H1 (cell line): Measurements from ENCODE around the gene PLEKHA5. TPM values are rescaled to one million over a fixed set of nuclear protein-coding genes. Genes with fewer than 3 reads are reported as not detected.

Experiments
- CTCF ChIA-PET: fragments of 300-600 bp; sonication (Branson Sonifier 250); formaldehyde crosslinking; loops from one replicate; lab custom pipeline; 2021; ENCODE audit not compliant: partially characterized antibody; lab: Charles Lee
- POLR2A ChIA-PET: fragments of 300-600 bp; sonication (Branson Sonifier 250); formaldehyde crosslinking; loops from one replicate; lab custom pipeline; 2021; ENCODE audit warnings: inconsistent platforms; ENCODE audit not compliant: partially characterized antibody; lab: Charles Lee
- DNase-seq, 2 experiments: peaks; one replicate each; pipeline versions ENCODE4 v3.0.0 to v3.0.0-alpha.2; 2010 to 2022; ENCODE audit warnings: low spot score in 2 of 2, low read depth in 1 of 2, mixed read lengths in 1 of 2
- FAIRE-seq: peaks from 2 replicates; lab custom pipeline; 2011; peaks lifted over from hg19 to GRCh38; lab: Jason Lieb, UNC
- H2AFZ ChIP-seq: 2 replicates; pipeline ENCODE4 v1.8.1; 2012; ENCODE audit warnings: low read length, inconsistent platforms
- H2AK5ac ChIP-seq: 2 replicates; pipeline ENCODE4 v1.6.1; 2013; ENCODE audit warnings: low read depth, low read length
- H2BK120ac ChIP-seq: replicated peaks from 2 replicates; pipeline ENCODE3; 2013; ENCODE audit warnings: low read depth, low read length, inconsistent platforms
- H2BK12ac ChIP-seq: 2 replicates; pipeline ENCODE4 v1.6.1; 2013; ENCODE audit warnings: low read depth, low read length
- H2BK15ac ChIP-seq: 2 replicates; pipeline ENCODE4 v1.6.1; 2013; ENCODE audit warnings: low read length
- H2BK20ac ChIP-seq: 2 replicates; pipeline ENCODE4 v1.6.1; 2013; ENCODE audit warnings: low read length
- H2BK5ac ChIP-seq: 2 replicates; pipeline ENCODE4 v1.6.1; 2013; ENCODE audit warnings: low read depth, low read length
- H3K14ac ChIP-seq: 2 replicates; pipeline ENCODE4 v1.6.1; 2013; ENCODE audit warnings: inconsistent platforms; ENCODE audit not compliant: insufficient read length
- H3K18ac ChIP-seq: 2 replicates; pipeline ENCODE4 v1.6.1; 2013; ENCODE audit warnings: low read length; ENCODE audit errors: extremely low read depth
- H3K23ac ChIP-seq: 2 replicates; pipeline ENCODE4 v1.6.1; 2013; ENCODE audit warnings: inconsistent platforms; ENCODE audit not compliant: insufficient read length
- H3K23me2 ChIP-seq: 2 replicates; pipeline ENCODE4 v1.6.1; 2013; ENCODE audit warnings: low read depth, low read length
- H3K27ac ChIP-seq: 2 replicates; pipeline ENCODE4 v1.6.1; 2011; ENCODE audit warnings: low read depth, low read length, inconsistent platforms
- H3K27me3 ChIP-seq, 4 experiments: replicated peaks in 1 of 4; 1 replicate in 1 of 4; 2 replicates in 3 of 4; pipeline versions ENCODE4 v1.6.1 to v1.8.1; 2011 to 2013; ENCODE audit warnings: low read length in 3 of 4, mild to moderate bottlenecking in 3 of 4, inconsistent platforms in 2 of 4, mixed read lengths in 2 of 4, moderate library complexity in 1 of 4; ENCODE audit not compliant: control insufficient read depth in 3 of 4, insufficient read depth in 3 of 4; ENCODE audit errors: extremely low read depth in 1 of 4
- H3K36me3 ChIP-seq, 4 experiments: 2 replicates each; pipeline versions ENCODE4 v1.6.1 to v1.8.1; 2011 to 2013; ENCODE audit warnings: mild to moderate bottlenecking in 4 of 4, low read length in 3 of 4, moderate library complexity in 2 of 4, control low read depth in 1 of 4, inconsistent platforms in 1 of 4; ENCODE audit not compliant: insufficient read depth in 4 of 4, control insufficient read depth in 2 of 4
- H3K4ac ChIP-seq: replicated peaks from 2 replicates; pipeline ENCODE3; 2013; ENCODE audit warnings: low read length, low read depth, mixed read lengths, inconsistent platforms; ENCODE audit not compliant: insufficient read length
- H3K4me1 ChIP-seq, 4 experiments: replicated peaks in 1 of 4; 1 replicate in 1 of 4; 2 replicates in 3 of 4; pipeline versions ENCODE4 v1.6.1 to v1.8.1; 2011 to 2013; ENCODE audit warnings: low read length in 3 of 4, inconsistent platforms in 2 of 4, mixed read lengths in 1 of 4; ENCODE audit not compliant: insufficient read depth in 4 of 4, control insufficient read depth in 3 of 4
- H3K4me2 ChIP-seq, 2 experiments: 2 replicates each; pipeline versions ENCODE4 v1.6.1 to v1.8.1; 2011 to 2013; ENCODE audit warnings: low read depth in 2 of 2, low read length in 2 of 2, control low read depth in 1 of 2, inconsistent platforms in 1 of 2, mild to moderate bottlenecking in 1 of 2; ENCODE audit not compliant: insufficient read depth in 1 of 2
- H3K4me3 ChIP-seq, 4 experiments: fragments of 200-600, 300-600 bp in 1 of 4; sonication (generic), shearing (Covaris generic), sonication (Bioruptor Twin) in 1 of 4; 2 replicates each; pipeline versions ENCODE4 v1.5.1 to v1.8.1; 2011 to 2016; ENCODE audit warnings: low read length in 4 of 4, low read depth in 3 of 4, control low read depth in 2 of 4, inconsistent platforms in 2 of 4, mild to moderate bottlenecking in 2 of 4, mixed read lengths in 1 of 4, moderate library complexity in 1 of 4; ENCODE audit not compliant: insufficient read depth in 2 of 4; ENCODE audit errors: extremely low read depth in 1 of 4
- H3K56ac ChIP-seq: replicated peaks from 2 replicates; pipeline ENCODE3; 2013; ENCODE audit warnings: low read depth, mild to moderate bottlenecking, mixed read lengths, low read length, inconsistent platforms; ENCODE audit not compliant: insufficient read length
- H3K79me1 ChIP-seq: 2 replicates; pipeline ENCODE4 v1.6.1; 2013; ENCODE audit warnings: low read depth, low read length, control low read depth
- H3K79me2 ChIP-seq, 2 experiments: 2 replicates each; pipeline versions ENCODE4 v1.6.1 to v1.8.1; 2012 to 2013; ENCODE audit warnings: low read length in 2 of 2, mild to moderate bottlenecking in 2 of 2, inconsistent platforms in 1 of 2; ENCODE audit not compliant: insufficient read depth in 2 of 2, control insufficient read depth in 1 of 2
- H3K9ac ChIP-seq, 4 experiments: replicated peaks in 1 of 4; 1 replicate in 1 of 4; 2 replicates in 3 of 4; pipeline versions ENCODE4 v1.6.1 to v1.8.1; 2011 to 2013; ENCODE audit warnings: low read depth in 3 of 4, low read length in 3 of 4, control low read depth in 2 of 4, mild to moderate bottlenecking in 2 of 4, moderate library complexity in 2 of 4, inconsistent platforms in 1 of 4; ENCODE audit errors: extremely low read depth in 1 of 4
- H3K9me3 ChIP-seq, 2 experiments: 2 replicates each; pipeline versions ENCODE4 v1.6.1 to v1.8.1; 2012 to 2013; ENCODE audit warnings: mild to moderate bottlenecking in 2 of 2, moderate library complexity in 2 of 2, control low read depth in 1 of 2, inconsistent platforms in 1 of 2, low read depth in 1 of 2, low read length in 1 of 2, mixed read lengths in 1 of 2; ENCODE audit not compliant: insufficient read depth in 2 of 2
- H4K20me1 ChIP-seq, 2 experiments: replicated peaks in 1 of 2; 2 replicates each; pipeline versions ENCODE3 to v1.8.1; 2011 to 2013; ENCODE audit warnings: inconsistent platforms in 2 of 2, low read length in 2 of 2, mild to moderate bottlenecking in 1 of 2; ENCODE audit not compliant: insufficient read depth in 2 of 2, control insufficient read depth in 1 of 2
- H4K5ac ChIP-seq: 2 replicates; pipeline ENCODE4 v1.6.1; 2013; ENCODE audit warnings: low read length, low read depth, mixed read lengths, inconsistent platforms; ENCODE audit not compliant: insufficient read length
- H4K8ac ChIP-seq: 2 replicates; pipeline ENCODE4 v1.8.0; 2013; ENCODE audit warnings: mild to moderate bottlenecking, moderate library complexity, low read length, inconsistent platforms; ENCODE audit not compliant: insufficient read depth; ENCODE audit errors: extremely low read depth
- H4K91ac ChIP-seq: replicated peaks from 2 replicates; pipeline ENCODE3; 2013; ENCODE audit warnings: low read length, mixed read lengths, inconsistent platforms; ENCODE audit not compliant: insufficient read length
- BCL11A ChIP-seq, 2 experiments: IDR thresholded peaks; one replicate each; pipeline ENCODE4 v1.6.1; 2011; ENCODE audit warnings: low read depth in 2 of 2, low read length in 2 of 2, mild to moderate bottlenecking in 2 of 2
- CBX8 ChIP-seq: fragments of 300-800, 300-1000 bp; sonication (generic); IDR thresholded peaks from 2 replicates; pipeline ENCODE4 v1.7.1; 2016; ENCODE audit warnings: low read depth, low read length, borderline replicate concordance
- CHD1 ChIP-seq: IDR thresholded peaks from 2 replicates; pipeline ENCODE4 v1.6.1; 2012; ENCODE audit warnings: low read depth, low read length, improper control_type of control experiment
- CTBP2 ChIP-seq: IDR thresholded peaks from 2 replicates; pipeline ENCODE4 v1.7.0; 2011; ENCODE audit warnings: borderline replicate concordance, mild to moderate bottlenecking, moderate library complexity, mixed read lengths, low read length; ENCODE audit not compliant: insufficient read depth, insufficient read length
- GTF2F1 ChIP-seq: IDR thresholded peaks from 2 replicates; pipeline ENCODE4 v1.6.1; 2012; ENCODE audit warnings: low read depth, low read length, improper control_type of control experiment, borderline replicate concordance
- KDM4A ChIP-seq: IDR thresholded peaks from one replicate; pipeline ENCODE4 v1.7.1; 2012; ENCODE audit warnings: low read depth, mild to moderate bottlenecking, moderate library complexity, low read length, inconsistent platforms; ENCODE audit not compliant: severe bottlenecking
- PHF8 ChIP-seq: fragments of 200-600 bp; sonication (generic); conservative IDR thresholded peaks from 2 replicates; pipeline ENCODE4 v1.7.1; 2012; ENCODE audit warnings: low read depth, mild to moderate bottlenecking, inconsistent platforms, low read length, moderate library complexity
- RBBP5 ChIP-seq: IDR thresholded peaks from 2 replicates; pipeline ENCODE4 v1.7.1; 2012; ENCODE audit warnings: low read depth, mild to moderate bottlenecking, inconsistent platforms, low read length, moderate library complexity, borderline replicate concordance
- SIX5 ChIP-seq: IDR thresholded peaks from 2 replicates; pipeline ENCODE4 v1.6.1; 2011; ENCODE audit warnings: mild to moderate bottlenecking, low read depth, low read length
- SP4 ChIP-seq: IDR thresholded peaks from 2 replicates; pipeline ENCODE4 v1.6.1; 2012; ENCODE audit warnings: low read length, inconsistent platforms
- WGBS, 2 experiments: shearing (Covaris generic) in 1 of 2; methylation state at CpG; one replicate each; pipeline versions ENCODE4 v1.1.6 to v1.1.7; 2013 to 2015; ENCODE audit warnings: low lambda C conversion rate in 2 of 2, mixed read lengths in 2 of 2, inconsistent platforms in 1 of 2, low coverage in 1 of 2, missing lambda C conversion rate in 1 of 2; ENCODE audit not compliant: insufficient replicate concordance in 2 of 2, insufficient coverage in 1 of 2, insufficient read length in 1 of 2; ENCODE audit errors: extremely low coverage in 1 of 2, missing lambda C conversion rate in 1 of 2; 5-methylcytosine and 5-hydroxymethylcytosine counted together
- polyA plus RNA-seq, 7 experiments: library from polyadenylated mRNA; depleted of rRNA in 3 of 7; stranded (reverse) in 5 of 7; unstranded in 2 of 7; fragments of >200 nt in 5 of 7; fragments of 200-250 nt in 2 of 7; gene quantifications; 1 replicate in 5 of 7; 2 replicates in 1 of 7; 4 replicates in 1 of 7; pipeline versions ENCODE4 v1.2.1 to v1.2.3, GENCODE V29; 2011 to 2013; ENCODE audit warnings: missing spikeins in 2 of 7, mixed read lengths in 2 of 7
- total RNA-seq: library from RNA; stranded (reverse); fragmentation: NEBNext Ultra II Directional; extraction: Animal tissue kit (Norgen Biotek cat#: 25700); gene quantifications from 2 replicates; pipeline ENCODE4 v1.2.1, GENCODE V29; 2021

PLEKHA5 gene
- total and polyA plus RNA-seq, 2 of the 8 experiments (the other 6 are each of a cell fraction or from before 2014, with no cell fraction given), result 17.2 to 66.1 TPM

GRCh38 chr12:19130224-19131024, 891 bp downstream of the PLEKHA5 start:
- H3K14ac ChIP-seq, result no peak overlapping the region
- H3K79me2 ChIP-seq, result peaks cover 13 to 50% of the 10 kb centered on the region in 2 experiments
- ChIA-PET CTCF (interaction anchor here (0.7 to 1.3 kb wide), 6 partner anchors 9 to 702 kb away, joined by 3 to 4 read pairs (median 3); no protein-coding TSS in a partner anchor), POLR2A (interaction anchor here (0.7 to 1.7 kb wide), 9 partner anchors 9 to 698 kb away, joined by 3 to 6 read pairs (median 3); no protein-coding TSS in a partner anchor)
- H4K91ac ChIP-seq, result peak overlapping the region; percentile 75
- peak overlapping the region; percentile 93; the same call in 1 of the 2 replicates for H4K8ac ChIP-seq
- H4K20me1 ChIP-seq, result peaks cover 6 to 10% of the 10 kb centered on the region in 2 experiments
- peaks cover 4% of the 10 kb centered on the region for H3K23me2 ChIP-seq
- H3K56ac ChIP-seq, result peak overlapping the region; percentile 62
- peak overlapping the region; percentile 73 to 94 for H3K4me2 ChIP-seq
- H2BK5ac ChIP-seq, result peak overlapping the region; percentile 95
- peak overlapping the region; percentile 4; the same call in 1 of the 2 replicates for H2BK12ac ChIP-seq
- H3K9me3 ChIP-seq, result peaks cover 2 to 14% of the 10 kb centered on the region in 2 experiments; a peak in 3 of 4 replicates
- DNase-seq, result peak in 1 of 2 experiments; percentile 73
- no peak overlapping the region for H2AFZ ChIP-seq
- H3K36me3 ChIP-seq, result peaks cover 0 to 34% (median 3%) of the 10 kb centered on the region in 4 experiments; a peak in 2 of 8 replicates
- peak overlapping the region; percentile 95 for H4K5ac ChIP-seq
- no peak overlapping the region for H3K23ac ChIP-seq
- no peak overlapping the region; the same call in 1 of the 2 replicates for H2AK5ac ChIP-seq
- no peaks in the 10 kb centered on the region for H3K79me1 ChIP-seq
- peaks cover 0 to 3% (median 2%) of the 10 kb centered on the region in 4 experiments; a peak in 3 of 7 replicates for H3K4me1 ChIP-seq
- H3K27me3 ChIP-seq, result no peaks in the 10 kb centered on the region
- H3K27ac ChIP-seq, result peak overlapping the region; percentile 85
- no peak overlapping the region for H2BK20ac ChIP-seq
- peak overlapping the region; percentile 84 to 97 (median 87) for H3K4me3 ChIP-seq
- peak overlapping the region; percentile 98; the same call in 1 of the 2 replicates for H3K18ac ChIP-seq
- H3K9ac ChIP-seq, result peak overlapping the region; percentile 66 to 82 (median 76)
- H2BK15ac ChIP-seq, result no peak overlapping the region
- FAIRE-seq, result no peak
- peak overlapping the region; percentile 90 for H3K4ac ChIP-seq
- no peak overlapping the region for H2BK120ac ChIP-seq
- 4% methylated on average over 38 of the region's 61 CpGs; no CpG with 5 or more reads in 1 of the 2 experiments for WGBS, 2 experiments
- TF ChIP-seq CTBP2 (no peak), SP4 (no peak), PHF8 (no peak; the same call in 1 of the 2 replicates), KDM4A (peak; percentile 15), CHD1 (no peak), CBX8 (no peak), BCL11A (IDR thresholded peaks at IDR 0.05; ENCODE audit: low read depth in 2 of 2, low read length in 2 of 2) (no peak), GTF2F1 (no peak), RBBP5 (peak; percentile 82), SIX5 (no peak)
